Measurements from ENCODE around the gene EIF4E2. TPM values are rescaled to one million over a fixed set of nuclear protein-coding genes. Genes with fewer than 3 reads are reported as not detected.
A peak's percentile ranks its signal among the peaks of the same experiment; 100 is the strongest.

The EIF4E2 gene
- total and polyA plus RNA-seq, 9 donors = 18.6 to 111 (median 42.8) TPM

DNA sequence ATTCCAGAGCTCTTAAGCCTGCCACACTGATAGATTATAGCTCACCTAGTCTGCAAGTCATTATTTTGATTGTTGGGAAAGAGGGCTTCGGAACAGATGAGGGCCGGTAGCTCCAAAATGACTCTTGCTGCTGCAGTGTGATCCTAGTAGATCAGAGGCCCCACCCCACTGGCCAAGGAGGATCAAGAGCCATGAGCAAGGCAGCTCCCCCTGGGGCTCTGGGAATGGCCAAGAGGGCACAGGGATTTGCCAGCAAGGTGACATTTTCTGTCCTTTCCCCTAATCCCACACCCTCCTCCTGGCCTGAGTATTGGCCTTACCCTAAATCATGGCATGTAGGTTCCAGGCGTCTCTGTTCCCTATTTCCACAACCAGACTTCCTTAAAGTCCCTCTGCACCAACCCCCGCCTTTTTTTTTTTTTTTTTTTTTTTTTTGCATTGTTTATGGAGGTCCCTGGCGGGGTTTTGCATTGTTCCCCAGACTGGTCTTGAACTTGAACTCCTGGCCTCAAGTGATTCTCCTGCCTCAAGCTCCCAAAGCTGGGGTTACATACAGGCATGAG lies 36.5 kb downstream of the EIF4E2 start:
- Histone ChIP-seq H3K4me3 (no peak overlapping the region), H3K4me1 (ENCODE audit: insufficient read depth) (no peaks in the 10 kb centered on the region), H3K36me3 (no peaks in the 10 kb centered on the region), H3K9me3 (no peaks in the 10 kb centered on the region), H3K27me3 (no peaks in the 10 kb centered on the region), H3K27ac (no peak overlapping the region)
- 75 to 93% (median 78%) methylated on average over 5 of the region's 5 CpGs for WGBS, 3 donors
- intact Hi-C loops (cut with DNase I) = no loop called here
- TF ChIP-seq POLR2A (IDR thresholded peaks at IDR 0.05) = no peak
- TF ChIP-seq EP300 (IDR thresholded peaks at IDR 0.05) = no peak
- TF ChIP-seq, protein P1, sequence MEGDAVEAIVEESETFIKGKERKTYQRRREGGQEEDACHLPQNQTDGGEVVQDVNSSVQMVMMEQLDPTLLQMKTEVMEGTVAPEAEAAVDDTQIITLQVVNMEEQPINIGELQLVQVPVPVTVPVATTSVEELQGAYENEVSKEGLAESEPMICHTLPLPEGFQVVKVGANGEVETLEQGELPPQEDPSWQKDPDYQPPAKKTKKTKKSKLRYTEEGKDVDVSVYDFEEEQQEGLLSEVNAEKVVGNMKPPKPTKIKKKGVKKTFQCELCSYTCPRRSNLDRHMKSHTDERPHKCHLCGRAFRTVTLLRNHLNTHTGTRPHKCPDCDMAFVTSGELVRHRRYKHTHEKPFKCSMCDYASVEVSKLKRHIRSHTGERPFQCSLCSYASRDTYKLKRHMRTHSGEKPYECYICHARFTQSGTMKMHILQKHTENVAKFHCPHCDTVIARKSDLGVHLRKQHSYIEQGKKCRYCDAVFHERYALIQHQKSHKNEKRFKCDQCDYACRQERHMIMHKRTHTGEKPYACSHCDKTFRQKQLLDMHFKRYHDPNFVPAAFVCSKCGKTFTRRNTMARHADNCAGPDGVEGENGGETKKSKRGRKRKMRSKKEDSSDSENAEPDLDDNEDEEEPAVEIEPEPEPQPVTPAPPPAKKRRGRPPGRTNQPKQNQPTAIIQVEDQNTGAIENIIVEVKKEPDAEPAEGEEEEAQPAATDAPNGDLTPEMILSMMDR (IDR thresholded peaks at IDR 0.05) = no peak
- DNase-seq = no peak

DNA sequence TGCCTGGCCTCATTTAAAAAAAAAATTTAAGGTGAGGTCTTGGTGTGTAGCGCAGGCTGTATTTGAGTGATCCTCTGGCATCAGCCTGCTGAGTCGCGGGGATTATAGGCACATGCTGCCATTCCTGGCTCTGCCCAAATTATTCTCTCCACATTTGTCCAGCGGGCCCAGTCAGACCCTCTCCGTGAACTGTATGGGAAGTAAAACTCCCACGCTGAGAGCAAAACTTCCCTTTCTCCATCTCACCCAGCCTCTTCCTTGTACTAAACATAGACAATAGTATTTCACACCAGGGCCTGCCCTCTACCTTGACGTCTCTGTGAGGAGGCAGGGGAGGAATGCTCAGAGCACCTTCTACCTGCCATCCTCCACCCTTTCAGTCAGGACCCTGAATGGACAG lies 37.0 kb downstream of the EIF4E2 start:
- TF ChIP-seq POLR2A (IDR thresholded peaks at IDR 0.05) (no peak), EP300 (IDR thresholded peaks at IDR 0.05) (no peak)
- TF ChIP-seq, protein P1 (IDR thresholded peaks at IDR 0.05) = no peak
- intact Hi-C loops (cut with DNase I) = no loop called here
- 71 to 78% (median 76%) methylated on average over 7 of the region's 7 CpGs for WGBS, 3 donors
- Histone ChIP-seq H3K9me3 (no peaks in the 10 kb centered on the region), H3K27me3 (no peaks in the 10 kb centered on the region), H3K36me3 (no peaks in the 10 kb centered on the region), H3K27ac (no peak overlapping the region), H3K4me3 (no peak overlapping the region), H3K4me1 (ENCODE audit: insufficient read depth) (no peaks in the 10 kb centered on the region)
- no peak for DNase-seq

DNA sequence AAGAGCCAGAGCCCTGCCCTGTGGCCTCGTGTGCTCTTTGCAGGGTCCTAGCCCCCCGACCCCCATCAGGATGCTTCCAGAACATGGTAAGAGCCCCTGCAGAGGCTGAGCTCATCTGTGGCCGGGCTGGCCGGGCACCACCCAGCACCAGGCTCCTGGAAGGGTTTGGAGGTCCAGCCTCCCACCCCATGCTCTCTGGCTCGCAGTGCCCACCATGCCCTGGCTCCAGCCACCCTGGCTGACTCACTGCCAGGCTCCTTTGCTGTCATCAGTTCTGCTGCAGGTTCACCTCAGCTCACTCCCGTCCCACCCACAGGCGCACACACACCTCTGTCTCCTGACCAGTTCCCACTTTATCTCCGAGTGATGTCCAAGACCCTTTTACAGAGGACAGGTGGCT lies 37.5 kb downstream of the EIF4E2 start:
- intact Hi-C loops (cut with DNase I) = no loop called here
- Histone ChIP-seq H3K4me1 (ENCODE audit: insufficient read depth) (no peaks in the 10 kb centered on the region), H3K9me3 (no peaks in the 10 kb centered on the region), H3K36me3 (no peaks in the 10 kb centered on the region), H3K27me3 (no peaks in the 10 kb centered on the region), H3K4me3 (no peak overlapping the region), H3K27ac (no peak overlapping the region)
- TF ChIP-seq EP300 (IDR thresholded peaks at IDR 0.05) (no peak), POLR2A (IDR thresholded peaks at IDR 0.05) (no peak)
- TF ChIP-seq, protein P1 (IDR thresholded peaks at IDR 0.05) = no peak
- WGBS, 3 donors = 85 to 92% (median 92%) methylated on average over 8 of the region's 8 CpGs
- no peak for DNase-seq

DNA sequence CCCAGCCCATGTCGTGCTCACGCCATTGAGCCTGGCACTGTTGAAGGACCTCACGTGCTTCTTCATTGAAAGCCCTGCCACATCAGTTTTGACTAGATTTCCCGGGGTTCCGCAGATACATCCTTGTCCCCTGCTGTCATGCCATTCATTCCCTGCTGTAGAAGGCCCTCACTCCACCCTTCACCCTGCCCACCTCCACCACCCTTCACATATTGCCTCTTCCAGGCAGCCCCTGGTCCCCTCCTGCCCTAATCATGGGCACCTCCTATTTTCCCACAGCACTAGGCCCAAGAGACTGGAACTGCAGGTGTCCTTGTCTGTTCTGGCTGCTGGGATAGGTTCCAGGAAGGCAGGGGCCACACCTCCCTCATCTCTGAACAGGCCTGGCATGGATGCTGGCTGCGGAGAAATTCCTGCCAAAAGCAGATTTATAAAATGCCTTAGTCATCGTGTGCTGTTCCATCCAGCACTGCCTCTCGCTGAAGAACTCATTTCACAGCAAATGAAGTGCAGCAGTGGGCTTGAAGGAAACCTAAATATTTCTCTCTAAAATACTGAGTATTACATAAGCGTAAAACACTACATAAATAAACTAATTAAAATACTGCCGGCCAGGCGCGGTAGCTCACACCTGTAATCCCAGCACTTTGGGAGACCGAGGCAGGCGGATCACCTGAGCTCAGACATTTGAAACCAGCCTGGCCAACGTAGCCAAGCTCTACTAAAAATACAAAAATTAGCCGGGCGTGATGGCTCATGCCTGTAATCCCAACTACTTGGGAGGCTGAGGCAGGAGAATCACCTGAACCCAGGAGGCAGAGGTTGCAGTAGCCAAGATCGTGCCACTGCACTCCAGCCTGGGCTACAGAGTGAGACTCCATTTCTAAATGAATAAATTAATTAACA lies 38.4 kb downstream of the EIF4E2 start:
- peak in 2 of 5 donors; percentile 41 to 55 for DNase-seq
- H3K4me3 ChIP-seq = no peak overlapping the region

More for the DNA sequence above, 38.4 kb downstream of the EIF4E2 start:
- 61 to 70% (median 68%) methylated on average over 18 of the region's 18 CpGs for WGBS, 3 donors
- Histone ChIP-seq H3K27me3 (no peaks in the 10 kb centered on the region), H3K4me1 (ENCODE audit: insufficient read depth) (no peaks in the 10 kb centered on the region), H3K27ac (no peak overlapping the region), H3K36me3 (no peaks in the 10 kb centered on the region), H3K9me3 (no peaks in the 10 kb centered on the region)
- no peak for TF ChIP-seq POLR2A (IDR thresholded peaks at IDR 0.05)
- TF ChIP-seq, protein P1 (IDR thresholded peaks at IDR 0.05) = no peak
- TF ChIP-seq EP300 (IDR thresholded peaks at IDR 0.05) = no peak
- intact Hi-C loops (cut with DNase I) = no loop called here

All from ovary (tissue), 9 donors.